ENCODE results near the gene CAGE1. TPM values are rescaled to one million over a fixed set of nuclear protein-coding genes. Genes with fewer than 3 reads are reported as not detected.

CAGE1 gene
- total RNA-seq, 2 experiments from 2014 or later, result 0.27 to 1.1 TPM

DNA sequence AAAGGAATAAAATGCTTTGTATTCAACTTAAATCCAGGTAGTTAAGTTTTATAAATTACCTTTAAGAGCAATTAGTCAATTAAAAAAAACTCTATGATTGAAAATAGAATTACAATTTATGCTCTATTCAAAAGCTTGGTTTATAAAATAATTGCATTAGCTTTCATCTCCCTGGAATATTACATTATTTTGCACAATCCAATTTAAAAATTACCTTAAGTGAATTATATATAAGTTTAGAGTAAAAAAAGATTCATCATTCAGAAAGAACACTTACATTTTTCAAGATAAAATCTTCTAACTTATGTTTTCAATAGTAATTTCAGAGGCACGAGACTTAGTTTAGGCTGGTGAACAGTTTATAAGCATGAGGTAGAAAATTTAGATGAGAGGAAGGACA is 91.4 kb downstream of the CAGE1 start:
- intact Hi-C loops (cut with micrococcal nuclease; ENCODE audit: unreplicated experiment), result no loop called here
- H3K4me2 ChIP-seq (ENCODE audit: low read length), result no peak overlapping the region
- ChIA-PET CTCF (ENCODE audit: unreplicated experiment) (no interaction called here), POLR2A (interaction anchor here (0.6 to 2.5 kb wide), 3 partner anchors 7 to 118 kb away, joined by 3 to 9 read pairs (median 7); no protein-coding TSS in a partner anchor)
- H4K20me1 ChIP-seq (ENCODE audit: insufficient read depth, low read length), result no peaks in the 10 kb centered on the region
- H3K79me2 ChIP-seq (ENCODE audit: insufficient read depth, low read depth, low read length), result peaks cover 10% of the 10 kb centered on the region; the same call in 1 of the 2 replicates
- H3K4me1 ChIP-seq (ENCODE audit: insufficient read depth, low read length, poor library complexity, severe bottlenecking), result no peaks in the 10 kb centered on the region
- H2AFZ ChIP-seq (ENCODE audit: low read length), result no peak overlapping the region
- H3K9me3 ChIP-seq (ENCODE audit: low read length), result no peaks in the 10 kb centered on the region
- H3K9me2 ChIP-seq (ENCODE audit: insufficient read depth, low read length), result no peaks in the 10 kb centered on the region
- peaks cover 97% of the 10 kb centered on the region for H3K36me3 ChIP-seq (ENCODE audit: insufficient read depth, low read length)
- TF ChIP-seq EZH2phosphoT487 (IDR thresholded peaks at IDR 0.05; ENCODE audit: borderline replicate concordance, low read depth, low read length), result no peak
- TF ChIP-seq, protein P1, sequence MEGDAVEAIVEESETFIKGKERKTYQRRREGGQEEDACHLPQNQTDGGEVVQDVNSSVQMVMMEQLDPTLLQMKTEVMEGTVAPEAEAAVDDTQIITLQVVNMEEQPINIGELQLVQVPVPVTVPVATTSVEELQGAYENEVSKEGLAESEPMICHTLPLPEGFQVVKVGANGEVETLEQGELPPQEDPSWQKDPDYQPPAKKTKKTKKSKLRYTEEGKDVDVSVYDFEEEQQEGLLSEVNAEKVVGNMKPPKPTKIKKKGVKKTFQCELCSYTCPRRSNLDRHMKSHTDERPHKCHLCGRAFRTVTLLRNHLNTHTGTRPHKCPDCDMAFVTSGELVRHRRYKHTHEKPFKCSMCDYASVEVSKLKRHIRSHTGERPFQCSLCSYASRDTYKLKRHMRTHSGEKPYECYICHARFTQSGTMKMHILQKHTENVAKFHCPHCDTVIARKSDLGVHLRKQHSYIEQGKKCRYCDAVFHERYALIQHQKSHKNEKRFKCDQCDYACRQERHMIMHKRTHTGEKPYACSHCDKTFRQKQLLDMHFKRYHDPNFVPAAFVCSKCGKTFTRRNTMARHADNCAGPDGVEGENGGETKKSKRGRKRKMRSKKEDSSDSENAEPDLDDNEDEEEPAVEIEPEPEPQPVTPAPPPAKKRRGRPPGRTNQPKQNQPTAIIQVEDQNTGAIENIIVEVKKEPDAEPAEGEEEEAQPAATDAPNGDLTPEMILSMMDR (conservative IDR thresholded peaks at IDR 0.05; ENCODE audit: low read length), result no peak
- no peak for DNase-seq (ENCODE audit: low spot score)
- H3K27ac ChIP-seq (ENCODE audit: low read depth, low read length, poor library complexity, severe bottlenecking), result no peak overlapping the region
- H3K4me3 ChIP-seq (ENCODE audit: low read depth, low read length, poor library complexity, severe bottlenecking), result no peak overlapping the region
- BruUV-seq (replicated peaks), result no TSS peak

DNA sequence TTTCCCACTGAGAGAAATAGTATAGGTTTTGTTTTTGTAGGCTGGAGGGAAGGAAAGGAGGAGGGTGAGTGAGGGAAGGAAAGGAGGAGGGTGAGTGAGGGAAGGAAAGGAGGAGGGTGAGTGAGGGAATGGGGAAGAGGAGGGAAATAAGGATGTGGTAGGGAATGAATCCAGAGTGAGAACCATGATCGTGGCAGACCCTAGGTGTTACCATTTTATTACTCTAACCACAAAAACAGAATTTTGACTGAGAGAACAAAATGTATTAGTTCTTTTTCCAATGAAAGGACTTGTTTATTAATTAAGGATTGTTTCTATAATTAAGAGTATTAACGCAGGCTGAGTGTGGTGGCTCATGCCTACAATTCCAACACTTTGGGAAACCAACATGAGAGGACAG is 92.9 kb downstream of the CAGE1 start:
- Histone ChIP-seq H4K20me1 (ENCODE audit: insufficient read depth, low read length) (no peaks in the 10 kb centered on the region), H3K4me1 (ENCODE audit: insufficient read depth, low read length, poor library complexity, severe bottlenecking) (no peaks in the 10 kb centered on the region), H3K36me3 (ENCODE audit: insufficient read depth, low read length) (peaks cover 96% of the 10 kb centered on the region), H3K27ac (ENCODE audit: low read depth, low read length, poor library complexity, severe bottlenecking) (no peak overlapping the region), H3K4me3 (ENCODE audit: low read depth, low read length, poor library complexity, severe bottlenecking) (no peak overlapping the region), H3K79me2 (ENCODE audit: insufficient read depth, low read depth, low read length) (peaks cover 10% of the 10 kb centered on the region; the same call in 1 of the 2 replicates), H2AFZ (ENCODE audit: low read length) (no peak overlapping the region), H3K9me3 (ENCODE audit: low read length) (no peaks in the 10 kb centered on the region), H3K4me2 (ENCODE audit: low read length) (no peak overlapping the region), H3K9me2 (ENCODE audit: insufficient read depth, low read length) (no peaks in the 10 kb centered on the region)
- intact Hi-C loops (cut with micrococcal nuclease; ENCODE audit: unreplicated experiment), result no loop called here
- BruUV-seq (replicated peaks), result no TSS peak
- ChIA-PET CTCF (ENCODE audit: unreplicated experiment) (no interaction called here), POLR2A (interaction anchor here (0.7 to 2.5 kb wide), 6 partner anchors 9 to 117 kb away, joined by 3 to 11 read pairs (median 4); no protein-coding TSS in a partner anchor)
- DNase-seq (ENCODE audit: low spot score), result no peak
- TF ChIP-seq EZH2phosphoT487 (IDR thresholded peaks at IDR 0.05; ENCODE audit: borderline replicate concordance, low read depth, low read length), result no peak
- TF ChIP-seq, protein P1 (conservative IDR thresholded peaks at IDR 0.05; ENCODE audit: low read length), result no peak

DNA sequence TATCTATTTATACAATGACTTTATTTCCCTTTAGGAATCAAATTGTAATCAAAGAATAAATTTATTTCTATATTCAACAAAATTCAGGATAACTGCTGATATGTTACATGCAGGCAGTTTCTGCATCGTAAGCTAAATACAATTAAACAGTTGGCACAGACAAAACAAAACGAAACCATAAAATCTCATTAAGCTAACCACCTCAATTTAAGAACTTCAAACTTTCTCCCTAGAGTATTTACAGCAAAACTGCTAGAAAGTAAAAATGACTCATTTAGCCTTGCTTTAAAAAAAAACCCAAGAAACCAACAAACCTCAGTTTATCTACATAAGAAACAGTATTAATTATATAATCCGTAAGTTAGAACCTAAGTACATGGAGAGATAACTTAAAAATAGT is 93.6 kb downstream of the CAGE1 start:
- H3K27ac ChIP-seq (ENCODE audit: low read depth, low read length, poor library complexity, severe bottlenecking), result no peak overlapping the region
- no peak overlapping the region for H3K4me3 ChIP-seq (ENCODE audit: low read depth, low read length, poor library complexity, severe bottlenecking)
- DNase-seq (ENCODE audit: low spot score), result no peak
- POLR2A ChIA-PET, result interaction anchor here (0.7 to 2.5 kb wide), 4 partner anchors 10 to 117 kb away, joined by 3 to 11 read pairs (median 6); no protein-coding TSS in a partner anchor
- no peak overlapping the region for H3K4me2 ChIP-seq (ENCODE audit: low read length)
- no peaks in the 10 kb centered on the region for H3K4me1 ChIP-seq (ENCODE audit: insufficient read depth, low read length, poor library complexity, severe bottlenecking)
- H3K9me2 ChIP-seq (ENCODE audit: insufficient read depth, low read length), result no peaks in the 10 kb centered on the region
- CTCF ChIA-PET (ENCODE audit: unreplicated experiment), result no interaction called here
- peaks cover 10% of the 10 kb centered on the region; the same call in 1 of the 2 replicates for H3K79me2 ChIP-seq (ENCODE audit: insufficient read depth, low read depth, low read length)
- no peaks in the 10 kb centered on the region for H3K9me3 ChIP-seq (ENCODE audit: low read length)
- peaks cover 96% of the 10 kb centered on the region for H3K36me3 ChIP-seq (ENCODE audit: insufficient read depth, low read length)
- BruUV-seq (replicated peaks), result TSS peak; percentile 2
- no peak for TF ChIP-seq EZH2phosphoT487 (IDR thresholded peaks at IDR 0.05; ENCODE audit: borderline replicate concordance, low read depth, low read length)
- TF ChIP-seq, protein P1 (conservative IDR thresholded peaks at IDR 0.05; ENCODE audit: low read length), result no peak
- H2AFZ ChIP-seq (ENCODE audit: low read length), result no peak overlapping the region
- H4K20me1 ChIP-seq (ENCODE audit: insufficient read depth, low read length), result no peaks in the 10 kb centered on the region
- intact Hi-C loops (cut with micrococcal nuclease; ENCODE audit: unreplicated experiment), result loop anchor here (2.0 kb wide), 1 partner anchor 13 kb away; no protein-coding TSS in a partner anchor

All from OCI-LY7 (cell line).